SK-N-SH treated with all-trans-retinoic acid at 6 μM for 48 hours (cell line): ENCODE measurements around the gene HS1BP3.

Source experiments
- ATAC-seq: fragments of 200-7000 bp; cut with Tn5 transposase; 3 replicates; pipeline ENCODE4 v1.9.1; 2020; ENCODE audit warnings: mild to moderate bottlenecking, moderate library complexity
- ARNTL ChIP-seq: fragments of 450-650 bp; formaldehyde crosslinking; IDR thresholded peaks from 2 replicates; pipeline ENCODE4 v1.5.0; 2020; ENCODE audit warnings: low read depth, mild to moderate bottlenecking, moderate library complexity, borderline replicate concordance
- BACH2 ChIP-seq: fragments of 250-450 bp; sonication (Bioruptor Pico); IDR thresholded peaks from 2 replicates; pipeline ENCODE4 v1.9.0; 2021; ENCODE audit warnings: mild to moderate bottlenecking, borderline replicate concordance
- CREB5 ChIP-seq: fragments of 250-450 bp; sonication (Bioruptor Pico); IDR thresholded peaks from 2 replicates; pipeline ENCODE4 v1.5.1; 2020; ENCODE audit warnings: low read depth, mild to moderate bottlenecking, moderate library complexity
- CSDC2 ChIP-seq: fragments of 250-450 bp; sonication (Bioruptor Pico); IDR thresholded peaks from 2 replicates; pipeline ENCODE4 v1.5.0; 2020; ENCODE audit warnings: mild to moderate bottlenecking, moderate library complexity
- CSRNP3 ChIP-seq: fragments of 250-450 bp; sonication (Bioruptor Pico); IDR thresholded peaks from 2 replicates; pipeline ENCODE4 v1.5.1; 2021; ENCODE audit warnings: mild to moderate bottlenecking, moderate library complexity
- GLIS3 ChIP-seq: fragments of 250-450 bp; sonication (Bioruptor Pico); IDR thresholded peaks from 2 replicates; pipeline ENCODE4 v1.5.0; 2020; ENCODE audit warnings: mild to moderate bottlenecking, moderate library complexity
- ISL1 ChIP-seq: fragments of 250-450 bp; sonication (Bioruptor Pico); IDR thresholded peaks from 2 replicates; pipeline ENCODE4 v2.1.2; 2022; ENCODE audit warnings: mild to moderate bottlenecking, moderate library complexity
- OSR1 ChIP-seq: fragments of 250-450 bp; sonication (Bioruptor Pico); IDR thresholded peaks from 2 replicates; pipeline ENCODE4 v1.8.0; 2022; ENCODE audit warnings: moderate library complexity, mild to moderate bottlenecking, inconsistent platforms
- PATZ1 ChIP-seq: fragments of 250-450 bp; sonication (Bioruptor Pico); IDR thresholded peaks from 2 replicates; pipeline ENCODE4 v1.8.0; 2020; ENCODE audit warnings: mild to moderate bottlenecking, moderate library complexity, borderline replicate concordance
- POU6F1 ChIP-seq: fragments of 250-450 bp; sonication (Bioruptor Pico); IDR thresholded peaks from 2 replicates; pipeline ENCODE4 v1.8.0; 2021; ENCODE audit warnings: low read depth, mild to moderate bottlenecking, moderate library complexity, borderline replicate concordance
- PPARA ChIP-seq: fragments of 250-450 bp; sonication (Bioruptor Pico); IDR thresholded peaks from 2 replicates; pipeline ENCODE4 v1.5.0; 2020; ENCODE audit warnings: mild to moderate bottlenecking, borderline replicate concordance
- RARB ChIP-seq: fragments of 250-450 bp; sonication (Bioruptor Pico); IDR thresholded peaks from 2 replicates; pipeline ENCODE4 v1.8.0; 2021; ENCODE audit warnings: mild to moderate bottlenecking, moderate library complexity
- TOX ChIP-seq: fragments of 250-450 bp; sonication (Bioruptor Pico); IDR thresholded peaks from 2 replicates; pipeline ENCODE4 v1.8.0; 2021; ENCODE audit warnings: mild to moderate bottlenecking, moderate library complexity, borderline replicate concordance
- TSHZ2 ChIP-seq: fragments of 250-450 bp; sonication (Bioruptor Pico); IDR thresholded peaks from 2 replicates; pipeline ENCODE4 v1.5.0; 2020; ENCODE audit warnings: mild to moderate bottlenecking, moderate library complexity
- ZC3H10 ChIP-seq: fragments of 250-450 bp; sonication (Bioruptor Pico); IDR thresholded peaks from 2 replicates; pipeline ENCODE4 v1.5.1; 2021; ENCODE audit warnings: mild to moderate bottlenecking, moderate library complexity
- ZFP3 ChIP-seq: fragments of 250-450 bp; sonication (Bioruptor Pico); IDR thresholded peaks from 2 replicates; pipeline ENCODE4 v1.5.0; 2020; ENCODE audit warnings: mild to moderate bottlenecking, moderate library complexity
- ZFP30 ChIP-seq: fragments of 450-650 bp; formaldehyde crosslinking; IDR thresholded peaks from 2 replicates; pipeline ENCODE4 v1.5.0; 2022; ENCODE audit warnings: mild to moderate bottlenecking, moderate library complexity
- ZNF565 ChIP-seq: fragments of 450-650 bp; formaldehyde crosslinking; conservative IDR thresholded peaks from 2 replicates; pipeline ENCODE4 v1.5.0; 2020; ENCODE audit warnings: low read depth, mild to moderate bottlenecking, moderate library complexity
- ZNF70 ChIP-seq: fragments of 450-650 bp; formaldehyde crosslinking; IDR thresholded peaks from 2 replicates; pipeline ENCODE4 v1.5.0; 2020; ENCODE audit warnings: mild to moderate bottlenecking, moderate library complexity
- ZNF8 ChIP-seq: fragments of 450-650 bp; formaldehyde crosslinking; IDR thresholded peaks from 2 replicates; pipeline ENCODE4 v1.5.0; 2020; ENCODE audit warnings: mild to moderate bottlenecking, moderate library complexity

The HS1BP3 gene

GRCh38 chr2:20671736-20672080, 20.8 kb upstream of the HS1BP3 start:
- ATAC-seq = no peak
- TF ChIP-seq ZC3H10 (CRISPR knock-in tag) (no peak), RARB (CRISPR knock-in tag) (no peak), CSDC2 (no peak), TOX (CRISPR knock-in tag) (no peak), POU6F1 (no peak), ZNF8 (CRISPR knock-in tag) (no peak), ARNTL (no peak), TSHZ2 (CRISPR knock-in tag) (no peak), ZNF565 (CRISPR knock-in tag) (no peak), GLIS3 (no peak), BACH2 (CRISPR knock-in tag) (no peak), PATZ1 (no peak), OSR1 (CRISPR knock-in tag) (no peak), ZFP3 (CRISPR knock-in tag) (no peak), ZFP30 (CRISPR knock-in tag) (no peak), CSRNP3 (CRISPR knock-in tag) (no peak), ISL1 (no peak), PPARA (no peak)

GRCh38 chr2:20671036-20671735, 20.3 kb upstream of the HS1BP3 start:
- ATAC-seq = no peak
- TF ChIP-seq CREB5 (CRISPR knock-in tag) (no peak), ZFP30 (CRISPR knock-in tag) (no peak), PATZ1 (no peak)

GRCh38 chr2:20670315-20671035, 19.6 kb upstream of the HS1BP3 start:
- no peak for ATAC-seq
- no peak for TF ChIP-seq ZNF565 (CRISPR knock-in tag)
- no peak for TF ChIP-seq CREB5 (CRISPR knock-in tag)
- TF ChIP-seq TSHZ2 (CRISPR knock-in tag) = no peak
- TF ChIP-seq CSRNP3 (CRISPR knock-in tag) = no peak
- TF ChIP-seq CSDC2 = no peak
- no peak for TF ChIP-seq ZNF70 (CRISPR knock-in tag)
